Left ventricle myocardium superior (tissue), 1 donor: ENCODE data around the gene ETV6. TPM values are rescaled to one million over a fixed set of nuclear protein-coding genes. Genes with fewer than 3 reads are reported as not detected.
"Not testable (repeated sequence)": the region's sequence is repeated elsewhere in the genome, so short reads cannot be mapped to it uniquely, and the experiment has no call there.

Experiments used
- ATAC-seq: fragments of 200-7000 bp; cut with Tn5 transposase; one replicate; pipeline ENCODE4 v1.9.1; 2020; ENCODE audit warnings: mild to moderate bottlenecking, moderate library complexity
- DNase-seq: peaks from one replicate; pipeline ENCODE4 v3.0.0-alpha.2; 2020
- intact Hi-C: fragments of 100-400 bp; cut with micrococcal nuclease; formaldehyde crosslinking; loops from one replicate; pipeline ENCODE4 v1.11.0; 2022
- total RNA-seq: library from RNA; stranded (reverse); fragmentation: NEBNext Ultra II Directional; extraction: Animal tissue kit (Norgen Biotek cat#: 25700); gene quantifications from one replicate; pipeline ENCODE4 v1.2.1, GENCODE V29; 2021
- donor health status: DM: no; HTN: yes; CAD: no; lungs with severe emphysema.

Gene ETV6
- total RNA-seq, 1 donor from 2014 or later: 14.7 TPM

DNA sequence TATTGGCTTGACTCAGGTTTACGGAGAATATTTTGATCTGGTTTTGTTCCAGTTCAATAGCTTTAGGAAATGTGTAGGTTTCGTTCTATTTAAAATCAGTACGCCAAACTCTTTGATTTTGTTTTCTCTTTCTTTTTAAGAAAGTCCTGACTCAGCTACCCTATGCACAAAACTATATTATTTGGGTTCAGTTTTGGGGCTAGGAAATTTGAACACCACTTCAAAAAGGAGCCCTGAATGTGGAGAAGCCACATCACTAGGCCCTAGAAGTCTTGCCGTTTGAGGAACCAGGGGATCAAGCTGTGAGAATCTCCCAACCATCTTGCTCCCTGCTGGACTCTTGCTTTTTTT, 253.0 kb downstream of the ETV6 start:
- intact Hi-C loops: no loop called here
- DNase-seq (no peak), ATAC-seq (no peak)

DNA sequence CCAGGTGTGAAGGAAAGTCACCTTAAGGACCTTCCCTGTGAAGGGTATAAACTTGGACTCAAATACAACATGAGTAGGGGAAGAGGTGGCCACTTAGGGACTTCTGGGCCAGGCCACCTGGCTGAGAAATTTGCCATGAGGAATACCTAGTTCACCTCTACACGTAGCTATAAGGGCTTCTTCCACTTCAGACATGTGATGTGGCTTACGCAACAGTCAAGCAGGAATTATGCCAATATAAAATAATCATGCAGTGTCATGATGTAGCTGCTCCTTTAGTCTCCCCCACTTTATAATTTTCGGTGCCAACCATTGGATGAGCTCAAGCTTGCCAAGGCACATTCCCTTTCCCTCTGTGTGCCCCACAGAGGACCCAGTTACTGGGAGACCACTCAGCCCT, 254.7 kb downstream of the ETV6 start:
- ATAC-seq (no peak), DNase-seq (no peak)
- intact Hi-C loops: no loop called here

DNA sequence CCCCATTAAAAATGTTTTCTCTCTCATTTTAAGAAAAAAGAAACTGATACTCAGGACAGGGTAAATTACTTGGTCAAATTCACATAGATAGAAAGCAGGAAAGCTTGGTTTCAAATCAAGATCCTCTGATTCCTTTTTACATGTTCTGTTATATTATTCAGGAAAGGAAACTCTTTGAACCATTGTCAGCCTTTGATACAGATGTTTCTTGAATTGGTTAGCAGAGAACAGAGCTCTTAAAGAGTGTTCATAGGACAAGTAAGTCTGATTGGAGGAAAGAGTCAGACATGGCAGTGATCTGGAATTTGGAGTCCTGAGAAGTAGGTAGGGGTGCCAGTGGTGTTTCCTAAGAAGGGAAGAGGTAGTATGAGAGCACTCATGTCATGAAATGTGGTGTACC, 256.1 kb downstream of the ETV6 start:
- intact Hi-C loops: no loop called here
- ATAC-seq: no peak
- no peak for DNase-seq

DNA sequence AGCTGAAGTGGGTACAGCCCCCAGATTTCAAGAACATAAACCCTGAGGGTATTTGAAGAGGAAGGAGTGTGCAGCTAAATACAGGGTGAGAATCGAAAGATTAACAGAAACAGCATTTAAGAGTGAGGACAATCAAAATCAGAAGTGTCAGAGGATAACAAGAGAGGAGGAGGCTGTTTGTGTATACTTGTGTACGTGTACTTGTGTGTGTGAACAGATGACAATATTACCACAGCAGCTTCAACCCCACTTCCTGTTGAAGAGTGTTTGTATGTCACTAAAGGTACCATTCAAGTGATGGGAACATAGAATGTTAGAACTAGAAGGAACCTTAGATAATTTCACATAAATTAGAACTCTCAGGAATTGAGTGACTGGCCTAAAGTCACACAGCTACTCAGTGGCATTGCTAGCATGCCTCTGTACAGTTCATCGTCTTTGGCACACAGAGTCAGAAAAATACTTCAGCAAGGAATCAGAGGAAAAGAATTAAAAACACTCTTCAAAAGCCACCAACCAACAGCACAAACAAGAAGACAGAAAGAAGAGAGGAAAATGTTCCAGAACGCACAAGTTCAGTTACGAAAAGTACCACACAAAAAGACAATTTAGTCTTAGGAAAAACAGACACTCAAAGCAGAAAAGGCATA, 256.9 kb downstream of the ETV6 start:
- ATAC-seq (no peak), DNase-seq (no peak)
- intact Hi-C loops: no loop called here

DNA sequence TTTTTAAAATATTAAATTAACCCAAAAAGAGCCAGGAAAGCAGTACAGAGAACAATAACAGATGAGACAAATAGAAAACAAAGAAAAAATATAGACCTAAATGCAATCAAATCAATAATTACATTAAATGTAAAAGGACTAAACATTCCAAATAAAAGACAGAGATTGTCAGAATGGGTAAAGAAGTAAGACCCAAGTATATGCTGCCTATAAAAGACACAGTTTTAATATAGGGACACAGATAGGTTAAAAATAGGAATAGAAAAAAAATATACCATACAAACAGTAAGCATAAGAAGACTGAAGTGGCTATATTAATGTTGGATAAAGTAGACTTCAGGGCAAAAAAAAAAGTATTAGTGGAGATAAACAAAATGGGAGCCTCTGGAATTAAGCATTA, 258.2 kb downstream of the ETV6 start:
- intact Hi-C loops: no loop called here
- DNase-seq: no peak
- no peak for ATAC-seq

DNA sequence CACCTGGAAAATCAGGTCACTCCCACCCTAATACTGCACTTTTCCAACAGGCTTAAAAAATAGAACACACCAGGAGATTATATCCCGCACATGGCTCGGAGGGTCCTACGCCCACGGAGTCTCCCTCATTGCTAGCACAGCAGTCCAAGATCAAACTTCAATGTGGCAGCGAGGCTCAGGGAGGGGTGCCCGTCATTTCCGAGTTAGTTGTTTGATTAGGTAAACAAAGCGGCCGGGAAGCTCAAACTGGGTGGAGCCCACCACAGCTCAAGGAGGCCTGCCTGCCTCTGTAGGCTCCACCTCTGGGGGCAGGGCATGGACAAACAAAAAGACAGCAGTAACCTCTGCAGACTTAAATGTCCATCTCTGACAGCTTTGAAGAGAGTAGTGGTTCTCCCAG, 259.9 kb downstream of the ETV6 start:
- intact Hi-C loops, ATAC-seq, DNase-seq: not testable (repeated sequence)

DNA sequence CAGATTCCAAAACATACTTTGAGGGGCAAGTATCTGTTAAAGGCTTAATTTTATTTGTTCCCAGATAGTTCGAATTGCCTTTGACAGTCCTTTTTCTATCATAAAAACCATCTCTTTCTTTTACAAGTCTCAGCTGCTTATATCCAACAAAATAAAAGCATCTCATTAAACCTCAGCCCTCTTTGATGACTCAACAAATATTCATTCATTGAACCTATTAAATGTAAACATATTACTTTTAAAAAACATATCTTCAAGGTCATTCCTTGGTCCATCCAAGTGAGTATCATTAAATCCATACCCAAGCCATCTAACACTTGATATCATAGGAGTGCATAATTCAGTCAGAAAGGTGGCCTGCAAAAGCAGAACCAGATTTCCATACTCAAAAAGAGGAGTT, 266.6 kb downstream of the ETV6 start:
- DNase-seq (no peak), ATAC-seq (no peak)
- intact Hi-C loops: no loop called here

DNA sequence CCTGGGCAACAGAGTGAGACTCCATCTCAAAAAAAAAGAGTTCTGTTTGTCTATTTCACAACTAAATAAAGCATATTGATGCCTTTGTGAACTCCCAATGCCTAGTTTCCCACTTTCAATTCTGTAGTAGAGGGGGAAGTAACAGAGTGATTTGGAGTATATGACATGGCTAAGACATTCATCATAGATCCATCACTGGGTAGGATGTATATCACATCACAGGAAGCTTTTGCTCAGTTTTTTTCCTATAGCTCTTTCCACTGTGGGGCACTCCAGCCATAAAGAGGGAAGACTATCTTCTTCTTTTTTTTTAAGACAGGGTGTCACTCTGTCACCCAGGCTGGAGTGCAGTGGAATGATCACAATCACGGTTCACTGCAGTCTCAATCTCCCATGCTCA, 267.3 kb downstream of the ETV6 start:
- DNase-seq: no peak
- ATAC-seq: no peak
- intact Hi-C loops: no loop called here

DNA sequence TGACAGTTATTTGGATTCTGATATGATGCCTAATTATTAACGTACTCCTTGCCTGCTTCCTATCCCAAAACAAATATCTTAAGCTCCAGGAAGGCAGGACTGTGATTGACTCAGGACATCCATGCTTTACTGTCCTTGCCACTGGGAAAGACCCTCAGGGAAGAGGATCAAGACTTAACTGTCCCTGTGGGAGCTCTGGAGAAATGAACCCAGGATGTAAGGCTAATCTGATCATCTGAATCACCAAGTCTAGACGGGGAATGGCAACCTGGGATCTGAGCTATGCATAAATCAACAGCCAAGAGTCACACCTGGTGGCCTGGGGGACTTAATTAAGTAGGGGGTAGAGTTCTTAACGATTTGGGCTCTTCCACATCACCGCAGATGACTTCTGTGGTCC, 268.0 kb downstream of the ETV6 start:
- DNase-seq (no peak), ATAC-seq (no peak)
- intact Hi-C loops: no loop called here

DNA sequence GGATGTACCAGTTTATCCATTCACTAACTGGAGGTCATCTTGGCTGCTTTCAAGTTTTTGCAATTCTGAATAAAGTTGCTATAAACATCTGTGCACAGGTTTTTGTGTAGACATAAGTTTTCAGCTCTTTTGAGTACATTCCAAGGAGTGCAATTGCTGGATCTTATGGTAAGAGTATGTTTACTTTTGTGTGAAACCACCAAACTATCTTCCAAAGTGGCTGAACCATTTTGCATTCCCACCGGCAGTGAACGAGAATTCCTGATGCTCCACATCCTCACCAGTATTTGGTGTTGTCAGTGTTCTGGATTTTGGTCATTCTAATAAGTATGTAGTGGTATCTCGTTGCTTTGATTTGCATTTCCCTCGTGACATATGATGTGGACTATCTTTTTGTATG, 270.8 kb downstream of the ETV6 start:
- intact Hi-C loops: no loop called here
- ATAC-seq: no peak
- no peak for DNase-seq

DNA sequence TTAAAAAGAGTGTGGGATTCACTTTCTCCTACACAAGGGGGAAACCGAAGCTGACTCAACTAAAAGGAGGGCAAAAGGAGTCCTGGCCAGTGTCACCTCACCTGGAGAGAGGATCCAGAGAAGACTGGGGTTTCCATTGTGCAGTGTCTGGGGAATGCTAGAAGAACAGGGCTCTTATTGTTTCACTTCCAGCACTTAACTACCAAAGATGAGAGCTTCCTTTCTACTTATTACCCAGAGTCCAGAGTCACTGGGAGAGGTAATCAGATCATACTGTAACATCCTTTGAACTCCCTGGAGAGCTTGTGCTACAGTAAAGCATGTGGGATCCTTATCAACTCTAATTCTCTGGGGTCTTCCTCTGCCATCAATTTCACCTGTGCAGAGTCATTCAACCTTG, 272.9 kb downstream of the ETV6 start:
- no peak for DNase-seq

DNA sequence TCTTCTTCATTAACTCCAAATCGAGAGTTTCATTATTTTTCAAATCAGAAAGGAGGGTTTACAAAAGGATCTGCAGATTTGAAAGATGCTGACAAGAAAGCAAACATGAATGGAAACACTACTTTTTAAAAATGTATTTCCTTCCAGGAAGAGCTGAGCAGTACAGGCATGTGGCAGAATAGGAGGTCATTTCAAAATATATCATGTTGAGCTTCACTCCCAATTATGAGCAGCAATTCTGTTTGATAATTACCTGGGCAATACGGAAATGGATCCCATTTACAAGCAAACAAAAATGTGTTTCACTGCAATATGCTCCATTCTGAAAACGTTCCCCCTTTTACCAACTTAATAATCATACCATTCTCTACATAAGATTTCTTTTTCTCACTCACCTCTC, 273.6 kb downstream of the ETV6 start:
- no peak for ATAC-seq
- intact Hi-C loops: no loop called here
- DNase-seq: no peak

More for the DNA sequence above, 272.9 kb downstream of the ETV6 start:
- ATAC-seq: no peak
- intact Hi-C loops: no loop called here

DNA sequence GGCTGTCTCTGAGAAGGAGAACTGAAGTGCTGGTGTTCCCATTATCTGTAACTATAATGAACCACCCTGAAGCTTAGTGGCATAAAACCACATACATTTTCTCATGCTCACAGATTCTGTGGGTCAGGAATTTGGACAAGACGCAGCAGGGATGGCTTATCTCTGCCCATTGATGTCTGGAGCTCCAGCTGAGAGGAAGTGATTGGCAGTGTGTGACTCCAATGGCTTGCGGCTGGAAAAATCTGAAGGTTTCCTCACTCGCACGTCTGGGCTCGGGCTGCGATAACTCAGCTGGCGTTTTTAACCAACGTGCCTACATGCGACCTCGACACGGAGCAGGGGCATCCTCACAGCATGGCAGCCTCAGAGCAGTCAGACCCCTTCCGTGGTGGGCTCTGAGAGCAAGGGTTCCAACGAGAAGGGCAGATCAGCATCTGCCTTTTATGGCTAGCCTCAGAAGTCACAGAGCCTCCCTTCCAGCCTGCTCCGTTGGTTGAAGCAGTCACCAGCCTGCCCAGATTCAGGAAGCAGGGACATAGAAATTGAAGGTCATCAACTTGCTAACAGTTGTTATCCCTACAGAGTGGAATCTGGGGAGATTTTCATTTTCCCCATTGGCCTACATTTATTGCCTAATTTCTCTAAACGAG, 277.9 kb downstream of the ETV6 start:
- ATAC-seq (no peak), DNase-seq (no peak)
- intact Hi-C loops: no loop called here

DNA sequence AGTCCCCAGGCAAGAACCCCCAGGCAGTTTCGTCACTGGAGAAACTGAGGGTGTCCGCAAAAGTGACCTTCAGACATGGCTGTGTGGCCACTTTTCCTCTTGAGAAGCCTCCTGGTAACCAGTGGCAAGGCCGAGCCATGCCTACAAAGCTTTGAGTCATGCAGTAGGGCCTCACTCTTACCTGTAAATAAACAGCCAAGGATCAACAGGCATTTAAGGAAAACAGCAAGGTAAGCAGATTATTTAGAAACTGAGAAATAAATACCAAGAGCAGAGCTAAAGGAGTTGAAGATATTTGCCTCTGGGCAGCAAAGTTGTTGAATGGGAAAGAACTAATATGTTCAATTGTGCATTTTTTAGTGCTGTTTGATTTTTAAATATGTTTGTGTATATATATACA, 280.2 kb downstream of the ETV6 start:
- ATAC-seq (no peak), DNase-seq (no peak)
- intact Hi-C loops: no loop called here

DNA sequence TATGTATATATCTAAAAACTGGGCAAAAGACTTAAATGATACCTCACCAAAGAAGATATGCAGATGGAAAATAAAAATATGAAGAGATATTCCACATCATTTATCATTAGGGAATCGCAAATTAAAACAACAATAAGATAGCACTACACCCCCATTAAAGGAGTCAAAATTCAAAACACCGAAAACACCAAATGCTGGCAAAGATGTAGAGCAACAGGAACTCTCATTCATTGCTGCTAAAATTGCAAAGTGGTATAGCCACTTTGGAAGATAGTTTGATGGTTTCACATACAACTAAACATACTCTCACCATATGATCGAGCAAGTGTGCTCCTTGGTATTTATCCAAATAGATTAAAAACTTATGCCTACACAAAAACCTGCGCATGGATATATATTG, 289.7 kb downstream of the ETV6 start:
- ATAC-seq (no peak), DNase-seq (no peak)
- intact Hi-C loops: no loop called here

DNA sequence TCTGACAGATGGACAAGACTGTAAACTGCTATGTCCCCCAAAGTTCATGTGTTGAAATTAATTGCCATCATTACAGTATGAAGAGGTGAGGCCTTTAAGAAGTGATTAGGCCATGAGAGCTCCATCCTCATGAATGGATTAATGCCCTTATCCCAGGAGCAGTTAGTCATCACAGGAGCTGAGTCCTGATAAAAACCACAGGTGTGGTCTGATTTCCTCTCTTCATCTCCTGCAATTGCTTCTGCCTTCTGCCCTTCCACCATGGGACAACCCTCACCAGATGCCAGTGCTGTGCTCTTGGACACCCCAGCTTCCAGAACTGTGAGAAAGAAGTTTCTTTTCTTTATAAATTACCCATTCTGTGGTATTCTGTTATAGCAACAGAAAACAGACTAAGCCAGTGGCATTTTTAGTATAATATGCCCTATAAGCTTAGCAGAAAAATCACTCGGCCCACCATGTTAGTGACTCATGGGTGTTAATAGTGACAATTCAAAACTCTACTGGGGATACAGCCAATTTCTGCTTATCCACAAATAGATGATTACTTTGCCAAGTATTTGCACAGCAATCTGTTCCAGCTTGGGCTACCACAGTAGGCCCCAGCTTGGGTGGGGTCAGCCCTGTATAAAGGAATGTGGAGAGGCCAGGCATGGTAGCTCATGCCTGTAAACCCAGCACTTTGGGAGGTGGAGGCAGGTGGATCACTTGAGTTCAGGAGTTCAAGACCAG, 292.3 kb downstream of the ETV6 start:
- intact Hi-C loops: no loop called here
- ATAC-seq (peak; percentile 52), DNase-seq (no peak)

DNA sequence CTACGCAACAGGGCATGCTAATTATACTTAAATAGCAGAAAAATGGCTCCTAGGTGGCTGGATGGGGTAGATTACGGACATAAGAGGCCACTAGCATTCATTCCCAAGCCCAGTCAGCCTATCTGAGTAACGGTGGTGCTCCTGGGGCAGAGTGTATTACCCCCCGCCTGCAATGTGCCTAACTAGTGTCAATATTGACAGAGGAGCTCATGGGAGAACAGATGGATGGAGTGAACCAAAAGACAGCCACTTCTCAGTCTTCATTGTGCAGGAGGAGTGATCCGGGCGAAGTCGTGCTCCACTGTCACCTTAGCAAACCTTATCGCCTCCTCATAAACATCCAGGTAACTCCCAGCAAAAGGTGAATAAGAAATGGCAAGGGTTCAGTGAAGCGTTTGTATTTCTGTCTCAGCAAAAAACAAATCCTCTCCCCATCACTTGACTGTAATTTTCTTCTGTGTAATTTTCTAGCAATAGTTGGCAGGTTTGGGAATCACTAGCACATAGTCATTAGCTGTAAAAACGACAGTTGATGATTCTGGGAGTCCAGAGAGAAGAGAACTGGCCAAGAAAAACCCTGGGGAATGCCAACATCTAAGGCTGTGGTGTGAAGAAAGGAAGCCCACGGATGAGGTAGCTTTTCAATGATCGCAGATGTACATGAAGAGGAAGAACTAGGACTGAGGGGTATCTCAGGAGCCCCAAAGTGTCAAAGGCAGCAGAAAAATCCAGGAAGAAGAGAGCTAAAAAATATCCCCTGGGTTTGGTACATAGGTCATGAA, 294.6 kb downstream of the ETV6 start:
- intact Hi-C loops: no loop called here
- ATAC-seq: no peak
- no peak for DNase-seq
